ENCODE measurements around the gene ZMIZ1.

ZMIZ1 gene

DNA sequence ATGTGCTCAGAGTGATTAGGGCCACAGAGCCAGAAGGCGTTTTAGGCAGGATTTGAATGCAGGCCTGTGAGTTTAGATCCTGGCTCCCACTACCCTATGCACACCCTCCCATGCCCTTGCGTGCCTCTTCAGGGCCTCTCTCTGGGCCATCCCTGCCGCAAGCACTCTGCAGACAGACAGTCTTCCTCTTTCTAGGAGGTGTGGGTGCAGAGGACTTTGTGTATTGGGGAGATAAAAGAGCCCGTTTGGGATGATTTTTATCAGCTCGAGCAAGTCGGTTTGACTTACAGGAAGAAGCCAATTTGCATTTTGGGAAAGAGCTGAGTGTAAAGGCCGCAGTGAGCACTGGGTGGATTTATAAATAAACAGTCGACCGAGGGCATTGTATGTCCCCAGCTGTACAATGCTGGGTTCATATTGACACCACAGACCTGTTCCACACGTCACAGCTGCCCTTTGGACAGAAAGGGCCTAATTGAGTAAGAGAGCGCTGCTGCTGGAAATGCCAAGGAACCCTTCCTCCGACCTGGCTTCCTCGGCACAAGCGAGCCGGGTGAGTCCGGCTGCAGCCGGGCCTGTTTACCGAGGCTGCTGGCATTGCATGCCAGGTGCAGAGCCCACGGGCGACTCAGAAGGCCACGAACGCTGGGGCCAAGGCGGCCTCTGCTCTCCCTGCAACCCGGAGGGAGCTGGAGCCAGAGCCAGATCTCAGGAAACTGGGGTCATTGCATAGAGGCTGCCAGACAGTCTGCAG, 25.1 kb downstream of the ZMIZ1 start:
- Histone ChIP-seq H3K27me3 (ENCODE audit: insufficient read depth, insufficient read length) (no peaks in the 10 kb centered on the region), H3K9ac (ENCODE audit: insufficient read length, low read depth) (no peak overlapping the region), H3K4me1 (ENCODE audit: insufficient read depth, insufficient read length) (peaks cover 16% of the 10 kb centered on the region), H3K9me3 (ENCODE audit: insufficient read depth, low read length) (no peaks in the 10 kb centered on the region), H3K36me3 (ENCODE audit: insufficient read depth, insufficient read length, low read length) (peaks cover 27% of the 10 kb centered on the region), H3K4me3 (ENCODE audit: insufficient read length, low read depth) (no peak overlapping the region)
- no peak for DNase-seq (ENCODE audit: low read depth, low spot score)
- TF ChIP-seq SUZ12 (IDR thresholded peaks at IDR 0.05; ENCODE audit: extremely low read depth, insufficient read depth, insufficient read length) (no peak), YY1 (IDR thresholded peaks at IDR 0.05; ENCODE audit: insufficient read depth, insufficient read length) (no peak), ZNF274 (IDR thresholded peaks at IDR 0.05; ENCODE audit: low read depth, low read length) (no peak)

DNA sequence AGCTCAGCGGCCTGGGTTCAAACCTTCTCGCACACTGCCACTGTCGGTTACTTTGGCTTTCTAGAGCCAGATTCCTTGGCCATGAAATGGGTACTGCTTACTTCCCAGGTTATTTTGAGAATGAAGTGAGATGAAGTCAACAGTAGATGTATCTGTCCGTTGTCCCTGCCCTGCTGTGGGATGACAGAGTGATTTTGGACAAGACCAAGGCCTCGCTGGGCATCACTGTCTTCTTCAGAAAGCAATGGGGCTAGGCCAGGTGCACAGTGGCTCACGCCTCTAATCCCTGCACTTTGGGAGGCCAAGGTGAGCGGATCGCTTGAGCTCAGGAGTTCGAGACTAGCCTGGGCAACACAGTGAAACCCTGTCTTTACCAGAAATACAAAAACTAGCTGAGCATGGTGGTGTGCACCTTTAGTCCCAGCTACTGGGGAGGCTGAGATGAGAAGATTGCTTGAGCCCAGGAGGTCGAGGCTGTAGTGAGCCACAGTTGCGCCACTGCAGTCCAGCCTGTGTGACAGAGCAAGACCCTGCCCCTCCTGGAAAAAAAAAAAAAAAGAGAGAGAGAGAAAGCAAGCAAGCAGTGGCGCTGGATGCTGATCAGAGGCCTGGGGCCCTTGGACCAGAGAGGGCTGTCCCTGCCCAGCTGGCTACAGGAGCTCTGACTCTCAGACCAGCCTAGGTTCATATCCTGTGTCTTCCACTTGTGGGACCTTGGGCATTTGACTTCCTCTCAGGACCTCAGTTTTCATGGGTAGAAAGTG, 25.8 kb downstream of the ZMIZ1 start:
- Histone ChIP-seq H3K9ac (ENCODE audit: insufficient read length, low read depth) (no peak overlapping the region), H3K4me1 (ENCODE audit: insufficient read depth, insufficient read length) (peaks cover 21% of the 10 kb centered on the region), H3K36me3 (ENCODE audit: insufficient read depth, insufficient read length, low read length) (peaks cover 25% of the 10 kb centered on the region), H3K4me3 (ENCODE audit: insufficient read length, low read depth) (no peak overlapping the region), H3K9me3 (ENCODE audit: insufficient read depth, low read length) (no peaks in the 10 kb centered on the region), H3K27me3 (ENCODE audit: insufficient read depth, insufficient read length) (no peaks in the 10 kb centered on the region)
- DNase-seq (ENCODE audit: low read depth, low spot score), result no peak
- TF ChIP-seq SUZ12 (IDR thresholded peaks at IDR 0.05; ENCODE audit: extremely low read depth, insufficient read depth, insufficient read length) (no peak), YY1 (IDR thresholded peaks at IDR 0.05; ENCODE audit: insufficient read depth, insufficient read length) (no peak), ZNF274 (IDR thresholded peaks at IDR 0.05; ENCODE audit: low read depth, low read length) (no peak)

DNA sequence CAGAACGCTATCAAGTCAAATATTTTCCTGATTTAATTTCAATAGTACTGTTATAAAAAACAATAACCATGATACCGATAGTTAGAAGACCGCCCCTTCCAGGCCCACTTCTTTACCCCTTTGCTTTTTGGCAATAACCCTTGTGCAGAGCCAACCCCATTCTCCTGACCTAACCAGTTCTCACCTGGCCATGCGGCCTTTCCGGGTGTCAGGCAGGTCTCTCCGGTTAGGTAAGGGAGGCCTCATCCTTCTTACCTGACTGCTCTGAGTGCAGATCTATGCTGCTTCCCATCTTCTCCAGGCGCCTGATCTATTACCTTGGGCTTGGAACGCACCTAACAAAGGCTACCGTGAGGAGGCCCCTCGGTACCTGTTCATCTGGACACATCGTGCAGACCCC, 26.6 kb downstream of the ZMIZ1 start:
- Histone ChIP-seq H3K4me3 (ENCODE audit: insufficient read length, low read depth) (no peak overlapping the region), H3K9ac (ENCODE audit: insufficient read length, low read depth) (no peak overlapping the region), H3K4me1 (ENCODE audit: insufficient read depth, insufficient read length) (peaks cover 25% of the 10 kb centered on the region), H3K9me3 (ENCODE audit: insufficient read depth, low read length) (no peaks in the 10 kb centered on the region), H3K36me3 (ENCODE audit: insufficient read depth, insufficient read length, low read length) (peaks cover 25% of the 10 kb centered on the region), H3K27me3 (ENCODE audit: insufficient read depth, insufficient read length) (no peaks in the 10 kb centered on the region)
- DNase-seq (ENCODE audit: low read depth, low spot score), result no peak
- TF ChIP-seq ZNF274 (IDR thresholded peaks at IDR 0.05; ENCODE audit: low read depth, low read length) (no peak), SUZ12 (IDR thresholded peaks at IDR 0.05; ENCODE audit: extremely low read depth, insufficient read depth, insufficient read length) (no peak), YY1 (IDR thresholded peaks at IDR 0.05; ENCODE audit: insufficient read depth, insufficient read length) (no peak)

DNA sequence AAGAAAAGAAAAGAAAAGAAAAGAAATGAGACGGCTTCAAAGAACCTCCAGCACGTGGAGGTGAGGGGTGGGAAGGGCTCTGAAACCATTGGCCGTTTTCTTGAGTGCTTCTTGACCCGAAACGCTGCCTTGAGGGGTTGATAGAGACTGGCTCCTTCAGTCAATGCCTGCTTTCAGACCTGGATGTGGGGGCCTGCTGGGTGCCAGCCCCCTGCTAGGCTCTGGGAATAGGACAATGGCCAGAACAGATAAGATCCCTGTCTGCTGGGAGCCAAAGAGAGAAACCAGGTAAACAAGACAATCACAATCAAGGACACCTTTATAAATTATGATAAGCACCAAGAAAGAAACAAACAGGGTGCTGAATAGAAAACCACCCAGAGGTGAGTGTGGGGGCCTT, 27.7 kb downstream of the ZMIZ1 start:
- H3K27me3 ChIP-seq (ENCODE audit: insufficient read depth, insufficient read length), result no peaks in the 10 kb centered on the region
- peaks cover 26% of the 10 kb centered on the region for H3K4me1 ChIP-seq (ENCODE audit: insufficient read depth, insufficient read length)
- no peak overlapping the region for H3K9ac ChIP-seq (ENCODE audit: insufficient read length, low read depth)
- TF ChIP-seq SUZ12 (IDR thresholded peaks at IDR 0.05; ENCODE audit: extremely low read depth, insufficient read depth, insufficient read length) (no peak), ZNF274 (IDR thresholded peaks at IDR 0.05; ENCODE audit: low read depth, low read length) (no peak), YY1 (IDR thresholded peaks at IDR 0.05; ENCODE audit: insufficient read depth, insufficient read length) (no peak)
- DNase-seq (ENCODE audit: low read depth, low spot score), result no peak
- H3K9me3 ChIP-seq (ENCODE audit: insufficient read depth, low read length), result no peaks in the 10 kb centered on the region
- peaks cover 19% of the 10 kb centered on the region for H3K36me3 ChIP-seq (ENCODE audit: insufficient read depth, insufficient read length, low read length)
- H3K4me3 ChIP-seq (ENCODE audit: insufficient read length, low read depth), result no peak overlapping the region

DNA sequence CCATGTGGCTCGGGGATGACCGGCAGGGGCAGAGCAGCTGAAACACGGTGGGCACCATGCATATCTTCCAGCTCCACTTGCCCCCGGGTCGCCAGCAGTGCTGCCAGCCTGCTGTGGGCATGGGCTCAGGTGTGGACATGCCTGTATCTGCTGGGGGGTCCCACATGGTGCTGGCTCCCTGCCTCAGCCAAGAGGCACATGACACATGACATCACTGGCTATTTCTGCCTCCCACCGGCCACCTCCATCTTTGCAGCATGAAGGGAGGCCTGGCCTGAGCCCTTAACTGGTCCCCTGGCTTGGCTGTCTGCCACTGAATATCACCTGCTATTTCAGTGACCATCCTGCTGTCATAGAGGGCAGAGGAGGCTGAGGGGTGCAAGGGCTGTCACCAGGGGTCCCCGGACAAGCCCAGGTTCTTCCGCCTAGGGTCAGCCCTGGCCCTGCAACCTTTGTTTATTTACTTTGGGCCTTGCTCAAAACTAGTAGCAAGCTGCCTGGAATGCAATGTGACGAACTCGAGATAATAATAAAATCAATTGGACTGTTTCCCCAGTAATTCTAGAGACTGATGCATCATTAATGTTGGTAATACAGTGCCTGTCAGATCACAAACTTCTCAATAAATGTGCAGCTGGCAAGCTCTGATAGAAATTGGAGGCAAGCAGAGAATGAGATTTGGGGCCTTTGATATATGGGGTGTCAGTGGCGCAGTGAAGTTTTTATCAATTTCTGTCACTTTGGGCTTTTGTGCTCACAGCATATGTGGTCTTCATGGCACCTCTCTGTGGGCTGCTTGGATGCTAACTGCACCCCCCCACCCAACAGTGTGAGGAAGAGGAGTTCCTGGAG, 28.5 kb downstream of the ZMIZ1 start:
- Histone ChIP-seq H3K4me1 (ENCODE audit: insufficient read depth, insufficient read length) (peaks cover 29% of the 10 kb centered on the region), H3K9me3 (ENCODE audit: insufficient read depth, low read length) (no peaks in the 10 kb centered on the region), H3K36me3 (ENCODE audit: insufficient read depth, insufficient read length, low read length) (peaks cover 19% of the 10 kb centered on the region), H3K27me3 (ENCODE audit: insufficient read depth, insufficient read length) (no peaks in the 10 kb centered on the region), H3K9ac (ENCODE audit: insufficient read length, low read depth) (no peak overlapping the region), H3K4me3 (ENCODE audit: insufficient read length, low read depth) (no peak overlapping the region)
- DNase-seq (ENCODE audit: low read depth, low spot score), result no peak
- TF ChIP-seq SUZ12 (IDR thresholded peaks at IDR 0.05; ENCODE audit: extremely low read depth, insufficient read depth, insufficient read length) (no peak), ZNF274 (IDR thresholded peaks at IDR 0.05; ENCODE audit: low read depth, low read length) (no peak), YY1 (IDR thresholded peaks at IDR 0.05; ENCODE audit: insufficient read depth, insufficient read length) (no peak)

DNA sequence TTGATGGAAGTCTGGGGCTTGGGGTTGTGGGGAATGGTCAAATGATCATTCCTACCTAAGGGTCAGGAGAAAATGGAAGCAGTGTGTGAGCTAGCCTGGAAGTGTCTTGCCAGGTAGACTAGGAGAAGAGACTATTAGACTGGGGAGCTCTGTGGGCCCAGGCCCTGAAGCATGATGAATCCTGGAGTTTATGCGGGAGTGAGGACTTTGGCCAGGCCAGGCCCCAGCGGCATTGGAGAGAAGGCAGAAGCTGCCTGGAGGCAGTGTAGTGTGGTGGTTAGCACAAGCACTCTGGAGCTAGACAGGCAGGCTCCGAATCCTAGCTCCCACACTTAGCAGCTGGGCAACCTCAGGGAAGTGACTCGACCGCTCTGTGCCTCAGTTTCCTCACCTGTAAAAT, 29.3 kb downstream of the ZMIZ1 start:
- peaks cover 19% of the 10 kb centered on the region for H3K36me3 ChIP-seq (ENCODE audit: insufficient read depth, insufficient read length, low read length)
- H3K4me3 ChIP-seq (ENCODE audit: insufficient read length, low read depth), result no peak overlapping the region
- H3K4me1 ChIP-seq (ENCODE audit: insufficient read depth, insufficient read length), result peaks cover 31% of the 10 kb centered on the region

More for the DNA sequence above, 29.3 kb downstream of the ZMIZ1 start:
- H3K9me3 ChIP-seq (ENCODE audit: insufficient read depth, low read length), result no peaks in the 10 kb centered on the region
- H3K27me3 ChIP-seq (ENCODE audit: insufficient read depth, insufficient read length), result no peaks in the 10 kb centered on the region
- H3K9ac ChIP-seq (ENCODE audit: insufficient read length, low read depth), result no peak overlapping the region
- TF ChIP-seq SUZ12 (IDR thresholded peaks at IDR 0.05; ENCODE audit: extremely low read depth, insufficient read depth, insufficient read length), result no peak
- no peak for TF ChIP-seq YY1 (IDR thresholded peaks at IDR 0.05; ENCODE audit: insufficient read depth, insufficient read length)
- no peak for TF ChIP-seq ZNF274 (IDR thresholded peaks at IDR 0.05; ENCODE audit: low read depth, low read length)
- DNase-seq (ENCODE audit: low read depth, low spot score), result no peak

Data from NT2/D1 (cell line).